Ascending aorta (tissue), 2 donors: Measurements from ENCODE around the gene FMN2. TPM values are rescaled to one million over a fixed set of nuclear protein-coding genes. Genes with fewer than 3 reads are reported as not detected.
"Not testable (repeated sequence)": the region's sequence is repeated elsewhere in the genome, so short reads cannot be mapped to it uniquely, and the experiment has no call there.

Source experiments
- DNase-seq, 2 donors: peaks; one replicate each; pipeline ENCODE4 v3.0.0-alpha.2; 2019; ENCODE audit warnings: low spot score in 2 of 2
- H3K27ac ChIP-seq, 2 donors: fragments of 200-600 bp; sonication (generic); one replicate each; pipeline ENCODE4 v1.5.1; 2016 to 2017; ENCODE audit warnings: mild to moderate bottlenecking in 1 of 2
- H3K27me3 ChIP-seq: fragments of 200-600 bp; sonication (generic); one replicate; pipeline ENCODE4 v1.5.1; 2017
- H3K36me3 ChIP-seq, 2 donors: fragments of 200-600 bp; sonication (generic); one replicate each; pipeline ENCODE4 v1.5.1; 2016
- H3K4me1 ChIP-seq, 2 donors: fragments of 200-600 bp; sonication (generic); one replicate each; pipeline ENCODE4 v1.5.1; 2016 to 2017; ENCODE audit warnings: mild to moderate bottlenecking in 1 of 2
- H3K4me3 ChIP-seq, 2 donors: fragments of 200-600 bp; sonication (generic); one replicate each; pipeline ENCODE4 v1.5.1; 2016 to 2017; ENCODE audit warnings: mild to moderate bottlenecking in 1 of 2
- H3K9me3 ChIP-seq, 2 donors: fragments of 200-600 bp; sonication (generic); one replicate each; pipeline ENCODE4 v1.5.1; 2016
- intact Hi-C: fragments of 100-400 bp; cut with DNase I; formaldehyde crosslinking; loops from one replicate; pipeline ENCODE4 v1.15.1; 2023
- total RNA-seq: library from RNA; depleted of rRNA; stranded (reverse); fragments of >200 nt; gene quantifications from one replicate; pipeline ENCODE4 v1.1.0, GENCODE V29; 2016
- TF ChIP-seq, protein P1 (sequence below), 3 experiments: fragments of 200-600 bp in 2 of 3; fragments of 450-650 bp in 1 of 3; sonication (generic) in 2 of 3; IDR thresholded peaks; one replicate each; pipeline ENCODE4 v1.5.1; 2016 to 2019; ENCODE audit warnings: antibody characterized with exemption in 3 of 3, mild to moderate bottlenecking in 1 of 3, moderate library complexity in 1 of 3

The FMN2 gene
- total RNA-seq, 1 donor from 2014 or later = not detected

DNA sequence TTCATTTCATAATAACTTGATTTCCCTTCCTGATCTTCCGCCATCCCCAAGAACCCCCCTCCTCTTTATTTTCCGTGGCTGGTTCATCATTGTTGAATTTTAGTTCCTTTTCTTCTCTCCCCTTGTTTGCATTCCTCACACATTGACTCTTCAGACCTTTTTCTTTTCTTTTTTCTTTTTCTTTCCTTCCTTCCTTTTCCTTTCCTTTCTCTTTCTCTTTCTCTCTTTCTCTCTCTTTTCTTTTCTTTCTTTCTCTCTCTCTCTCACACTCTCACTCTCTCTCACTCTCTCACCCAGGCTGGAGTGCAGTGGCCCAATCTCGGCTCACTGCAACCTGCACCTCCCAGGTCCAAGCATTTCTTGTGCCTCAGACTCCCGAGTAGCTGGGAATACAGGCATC is 231.3 kb downstream of the FMN2 start:
- Histone ChIP-seq H3K4me1 (no peaks in the 10 kb centered on the region), H3K4me3 (no peak overlapping the region), H3K36me3 (no peaks in the 10 kb centered on the region), H3K27ac (no peak overlapping the region), H3K9me3 (no peaks in the 10 kb centered on the region), H3K27me3 (no peaks in the 10 kb centered on the region)
- intact Hi-C loops = no loop called here
- TF ChIP-seq, protein P1, sequence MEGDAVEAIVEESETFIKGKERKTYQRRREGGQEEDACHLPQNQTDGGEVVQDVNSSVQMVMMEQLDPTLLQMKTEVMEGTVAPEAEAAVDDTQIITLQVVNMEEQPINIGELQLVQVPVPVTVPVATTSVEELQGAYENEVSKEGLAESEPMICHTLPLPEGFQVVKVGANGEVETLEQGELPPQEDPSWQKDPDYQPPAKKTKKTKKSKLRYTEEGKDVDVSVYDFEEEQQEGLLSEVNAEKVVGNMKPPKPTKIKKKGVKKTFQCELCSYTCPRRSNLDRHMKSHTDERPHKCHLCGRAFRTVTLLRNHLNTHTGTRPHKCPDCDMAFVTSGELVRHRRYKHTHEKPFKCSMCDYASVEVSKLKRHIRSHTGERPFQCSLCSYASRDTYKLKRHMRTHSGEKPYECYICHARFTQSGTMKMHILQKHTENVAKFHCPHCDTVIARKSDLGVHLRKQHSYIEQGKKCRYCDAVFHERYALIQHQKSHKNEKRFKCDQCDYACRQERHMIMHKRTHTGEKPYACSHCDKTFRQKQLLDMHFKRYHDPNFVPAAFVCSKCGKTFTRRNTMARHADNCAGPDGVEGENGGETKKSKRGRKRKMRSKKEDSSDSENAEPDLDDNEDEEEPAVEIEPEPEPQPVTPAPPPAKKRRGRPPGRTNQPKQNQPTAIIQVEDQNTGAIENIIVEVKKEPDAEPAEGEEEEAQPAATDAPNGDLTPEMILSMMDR (IDR thresholded peaks at IDR 0.05) = no peak
- DNase-seq = no peak

- DNase-seq, H3K36me3 ChIP-seq, H3K4me1 ChIP-seq, H3K27ac ChIP-seq, H3K9me3 ChIP-seq, H3K27me3 ChIP-seq, H3K4me3 ChIP-seq, intact Hi-C loops: not testable (repeated sequence)
Observed at GRCh38 chr1:240328382-240328781, 236.7 kb downstream of the FMN2 start.

DNA sequence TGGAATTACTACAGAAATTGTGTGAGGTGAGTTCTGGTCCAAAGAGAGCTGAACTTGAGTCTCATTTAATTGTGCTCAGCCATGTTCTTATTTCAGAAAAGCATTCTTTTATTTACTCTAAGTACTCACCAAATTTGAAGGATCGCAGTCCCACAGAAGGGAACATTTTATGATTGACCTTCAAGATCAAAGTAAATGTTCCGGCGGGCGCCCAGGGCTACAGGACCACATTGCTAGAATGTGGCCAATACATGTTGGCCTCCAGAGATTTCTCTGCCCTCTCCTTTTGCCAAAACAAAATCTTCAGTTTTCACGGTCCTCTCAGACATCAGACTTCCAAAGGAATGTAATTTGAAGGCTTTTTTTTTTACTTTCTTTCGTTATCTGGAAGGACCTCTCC is 237.8 kb downstream of the FMN2 start:
- intact Hi-C loops = no loop called here
- no peaks in the 10 kb centered on the region for H3K27me3 ChIP-seq
- no peaks in the 10 kb centered on the region for H3K4me1 ChIP-seq
- DNase-seq = no peak
- H3K9me3 ChIP-seq = no peaks in the 10 kb centered on the region
- no peak overlapping the region for H3K27ac ChIP-seq
- H3K4me3 ChIP-seq = no peak overlapping the region
- H3K36me3 ChIP-seq = no peaks in the 10 kb centered on the region
- TF ChIP-seq, protein P1 (IDR thresholded peaks at IDR 0.05) = no peak

- TF ChIP-seq, protein P1 (IDR thresholded peaks at IDR 0.05) = no peak
- Histone ChIP-seq H3K4me3 (no peak overlapping the region), H3K36me3 (no peaks in the 10 kb centered on the region), H3K27ac (no peak overlapping the region), H3K4me1 (no peaks in the 10 kb centered on the region), H3K9me3 (no peaks in the 10 kb centered on the region), H3K27me3 (no peaks in the 10 kb centered on the region)
- intact Hi-C loops = no loop called here
- no peak for DNase-seq
Observed at GRCh38 chr1:240332672-240333071, 241.0 kb downstream of the FMN2 start.

- Histone ChIP-seq H3K4me3 (no peak overlapping the region), H3K27me3 (no peaks in the 10 kb centered on the region), H3K36me3 (no peaks in the 10 kb centered on the region), H3K4me1 (no peaks in the 10 kb centered on the region), H3K27ac (no peak overlapping the region), H3K9me3 (no peaks in the 10 kb centered on the region)
- TF ChIP-seq, protein P1 (IDR thresholded peaks at IDR 0.05) = no peak
- intact Hi-C loops = no loop called here
- DNase-seq = no peak
Observed at GRCh38 chr1:240337781-240338180, 246.1 kb downstream of the FMN2 start.

DNA sequence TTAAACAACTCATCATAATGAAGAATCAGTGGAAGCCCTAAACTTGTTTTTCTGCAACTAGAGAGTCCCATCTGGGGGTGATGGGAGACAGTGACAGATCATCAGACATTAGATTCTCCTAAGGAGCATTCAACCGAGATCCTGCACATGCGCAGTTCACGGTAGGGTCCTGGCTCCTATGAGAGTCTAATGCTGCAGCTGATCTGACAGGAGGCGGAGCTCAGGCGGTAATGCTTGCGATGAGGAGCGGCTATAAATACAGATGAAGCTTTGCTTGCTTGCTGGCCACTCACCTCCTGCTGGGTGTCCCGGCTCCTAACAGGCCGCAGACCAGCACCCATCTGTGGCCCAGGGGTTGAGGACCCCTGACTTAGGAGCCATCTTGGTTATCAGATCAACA is 247.2 kb downstream of the FMN2 start:
- no peak overlapping the region for H3K4me3 ChIP-seq
- no peaks in the 10 kb centered on the region for H3K4me1 ChIP-seq
- no peak overlapping the region for H3K27ac ChIP-seq
- no peaks in the 10 kb centered on the region for H3K9me3 ChIP-seq
- TF ChIP-seq, protein P1 (IDR thresholded peaks at IDR 0.05) = no peak
- no peak for DNase-seq
- intact Hi-C loops = no loop called here
- H3K27me3 ChIP-seq = no peaks in the 10 kb centered on the region
- no peaks in the 10 kb centered on the region for H3K36me3 ChIP-seq
